HG03469 (cell line): ENCODE measurements around the gene LMF1.

Experiments
- ATAC-seq: cut with Tn5 transposase; IDR thresholded peaks from one replicate; pipeline ENCODE4 v1.9.1; 2021; ENCODE audit warnings: mild to moderate bottlenecking, moderate library complexity, moderate number of reproducible peaks; ENCODE audit not compliant: unreplicated experiment

The LMF1 gene

DNA sequence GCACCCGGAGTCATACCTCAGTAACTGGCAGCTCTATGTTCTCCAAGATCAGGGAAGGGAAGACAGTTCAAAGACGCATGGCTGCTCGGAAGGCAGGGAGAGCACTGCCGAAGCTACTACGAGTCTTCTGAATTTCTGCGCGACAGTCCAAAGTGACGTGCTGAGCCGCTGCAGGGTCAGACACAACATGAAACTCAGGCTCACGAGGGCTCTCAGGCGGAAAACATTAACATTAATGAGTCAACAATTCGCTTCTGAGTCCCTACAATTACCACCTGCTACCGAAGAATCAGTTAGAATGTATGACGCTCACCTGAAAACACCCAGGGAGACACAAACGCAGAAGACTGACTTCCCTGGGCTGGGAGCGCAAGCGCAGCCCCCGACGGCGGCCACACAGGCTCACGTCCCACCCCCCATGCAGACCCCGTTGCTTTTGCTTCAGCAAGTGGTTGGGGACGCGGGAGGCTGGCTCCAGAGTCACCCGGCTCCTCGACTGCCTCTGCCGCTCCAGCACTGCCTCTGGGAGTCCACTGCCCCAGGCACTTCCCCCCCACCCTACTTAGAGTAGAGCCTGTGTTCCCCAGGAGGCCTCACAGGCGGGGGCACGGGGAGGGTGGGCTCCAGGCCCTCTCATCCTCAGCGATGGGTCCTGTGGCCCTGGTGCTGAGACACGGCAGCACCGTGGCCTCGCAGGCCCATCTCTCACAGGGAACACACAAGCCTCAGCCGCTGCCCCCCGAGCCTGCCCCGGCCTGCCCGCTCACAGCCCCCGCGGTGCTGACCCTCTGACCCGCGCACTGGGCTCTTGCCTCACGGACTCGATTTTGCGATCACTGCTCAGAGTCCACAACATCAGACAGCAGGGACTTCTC, 38.9 kb downstream of the LMF1 start:
- no peak for ATAC-seq

DNA sequence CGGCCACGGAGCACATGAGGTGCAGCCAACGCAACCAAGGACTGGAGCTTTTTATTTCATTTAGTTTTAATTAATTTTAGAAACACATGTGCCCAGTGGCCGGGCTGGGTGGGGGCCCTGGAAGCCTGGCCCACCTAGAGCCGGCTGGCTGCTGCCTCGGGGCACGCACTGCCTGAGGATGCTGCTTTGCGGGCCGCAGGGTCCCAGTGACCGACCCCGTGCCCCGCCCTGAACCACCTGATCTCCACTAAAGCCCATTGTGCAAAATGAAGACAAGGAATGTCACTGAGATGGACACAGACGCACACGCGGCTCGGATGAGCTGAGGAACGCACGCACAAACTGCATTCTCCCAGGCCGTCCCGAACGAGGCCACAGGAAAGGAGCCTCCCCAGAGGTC, 39.6 kb downstream of the LMF1 start:
- no peak for ATAC-seq

DNA sequence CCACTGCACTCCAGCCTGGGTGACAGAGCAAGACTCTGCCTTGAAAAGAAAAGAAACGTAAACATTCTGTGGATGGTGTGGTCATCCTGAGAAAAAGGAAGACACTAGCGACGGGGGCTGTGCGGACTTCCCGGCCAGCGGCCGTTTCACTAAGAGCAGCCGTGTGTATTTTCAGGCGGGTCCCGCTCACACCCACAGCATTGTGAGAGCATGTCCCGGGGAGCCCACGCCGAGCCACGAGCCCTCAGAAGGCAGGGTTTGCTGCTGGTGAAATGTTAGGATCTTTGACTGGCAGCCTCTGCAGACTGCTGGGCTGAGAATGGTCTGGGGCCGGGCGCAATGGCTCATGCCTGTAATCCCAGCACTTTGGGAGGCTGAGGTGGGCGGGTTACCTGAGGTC, 40.3 kb downstream of the LMF1 start:
- no peak for ATAC-seq

DNA sequence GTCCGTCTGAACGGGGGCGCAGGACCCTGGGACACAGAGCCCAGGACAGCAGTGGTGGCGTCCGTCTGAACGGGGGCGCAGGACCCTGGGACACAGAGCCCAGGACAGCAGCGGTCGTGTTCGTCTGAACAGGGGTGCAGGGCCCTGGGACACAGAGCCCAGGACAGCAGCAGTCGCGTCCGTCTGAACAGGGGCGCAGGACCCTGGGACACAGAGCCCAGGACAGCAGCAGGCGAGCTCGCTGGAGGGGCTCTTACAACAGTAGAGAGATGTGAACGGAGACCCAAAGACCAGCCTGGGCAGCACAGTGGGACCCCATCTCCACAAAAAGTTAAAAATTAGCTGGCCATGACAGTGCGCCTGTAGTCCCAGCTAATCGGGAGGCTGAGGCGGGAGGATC, 40.7 kb downstream of the LMF1 start:
- ATAC-seq, result no peak

DNA sequence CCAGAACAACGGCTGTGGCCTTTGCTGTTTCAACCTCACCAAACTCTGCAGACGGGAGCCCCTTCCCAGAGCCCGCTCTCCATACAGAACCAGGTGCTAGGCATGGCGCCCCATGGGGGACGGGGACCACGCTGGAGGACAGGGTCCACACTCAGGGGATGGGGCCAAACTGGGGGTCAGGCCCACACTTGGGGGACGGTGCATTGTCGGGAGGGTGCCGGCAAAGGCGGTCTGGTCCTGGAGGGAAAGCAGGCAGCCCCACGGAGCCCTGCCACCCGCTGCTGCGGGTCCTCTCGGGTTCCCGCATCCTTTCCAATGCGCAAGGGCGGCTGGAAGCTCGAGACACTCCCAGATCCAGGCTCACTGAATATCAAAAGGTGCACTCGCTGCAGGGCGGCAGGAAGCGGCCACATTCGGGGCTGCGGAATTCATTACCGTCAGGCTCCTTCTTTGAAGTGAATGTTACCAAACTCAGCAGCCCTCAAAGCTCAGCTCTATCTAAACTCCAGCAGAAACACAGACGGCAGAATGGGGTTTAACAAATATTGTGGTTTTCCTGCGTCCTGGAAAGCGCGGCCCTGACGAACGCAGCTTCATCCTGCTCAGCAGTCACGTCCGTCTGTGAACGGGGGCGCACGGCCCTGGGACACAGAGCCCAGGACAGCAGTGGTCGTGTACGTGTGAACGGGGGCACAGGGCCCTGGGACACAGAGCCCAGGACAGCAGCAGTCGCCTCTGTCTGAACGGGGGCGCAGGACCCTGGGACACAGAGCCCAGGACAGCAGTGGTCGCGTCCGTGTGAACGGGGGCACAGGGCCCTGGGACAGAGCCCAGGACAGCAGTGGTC, 41.3 kb downstream of the LMF1 start:
- ATAC-seq, result no peak

DNA sequence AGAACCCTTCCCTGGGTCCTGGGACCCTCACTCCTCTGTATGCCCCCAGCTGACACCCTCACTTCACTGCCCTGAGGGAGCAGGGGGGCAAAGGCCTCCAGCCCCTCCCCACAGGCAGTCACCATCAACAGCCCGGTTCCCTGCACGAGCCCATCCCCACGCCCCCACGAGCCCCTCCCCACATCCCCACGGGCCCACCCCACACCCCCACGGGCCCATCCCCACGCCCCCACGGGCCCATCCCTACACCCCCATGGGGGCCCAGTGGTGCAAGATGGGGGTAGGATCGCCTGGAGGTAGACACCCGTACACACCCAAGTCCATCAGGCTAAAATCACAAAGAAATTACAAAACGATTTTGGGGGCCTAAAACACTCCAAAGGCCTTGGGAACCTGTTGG, 42.3 kb downstream of the LMF1 start:
- ATAC-seq, result no peak

DNA sequence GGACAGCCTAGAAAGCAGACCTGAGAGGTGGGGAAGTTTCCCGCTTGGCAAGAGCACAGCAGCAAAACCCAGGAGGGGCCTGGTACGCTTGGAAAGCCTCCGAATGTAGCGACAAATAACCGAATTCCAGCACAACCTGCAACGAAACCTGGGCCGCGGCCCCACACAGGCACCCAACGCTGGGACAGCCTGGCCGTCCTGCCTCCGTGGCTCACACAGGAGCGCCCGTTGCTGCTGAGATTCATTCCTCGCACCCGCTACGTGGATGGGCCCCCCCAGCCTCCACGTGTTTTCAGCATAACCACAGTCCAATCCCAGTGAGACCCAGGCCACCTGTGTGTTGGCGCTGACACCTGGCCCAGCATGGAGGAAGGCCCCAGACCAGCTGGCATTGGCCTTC, 42.9 kb downstream of the LMF1 start:
- no peak for ATAC-seq

DNA sequence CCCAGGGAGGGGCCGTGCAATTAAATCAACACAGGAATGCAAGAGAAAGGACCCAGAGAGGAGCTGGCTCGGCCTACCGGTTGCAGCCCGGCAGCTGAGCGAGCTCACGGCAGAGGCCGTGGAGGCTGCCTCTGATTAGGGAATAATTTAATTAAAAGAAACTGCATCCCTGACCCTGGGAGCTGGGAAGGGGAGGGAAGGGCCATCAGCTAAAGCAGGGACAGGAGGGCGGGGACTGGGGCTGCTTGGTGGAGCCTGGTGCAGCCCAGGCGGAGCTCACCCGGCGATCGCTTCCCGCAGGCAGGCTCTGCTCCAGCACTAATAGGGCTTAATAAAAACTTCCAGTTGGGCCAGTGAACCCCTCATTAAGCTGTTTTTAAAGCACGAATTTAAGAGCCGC, 43.4 kb downstream of the LMF1 start:
- ATAC-seq, result no peak

- ATAC-seq, result no peak
Measured at GRCh38 chr16:926715-927114, 44.1 kb downstream of the LMF1 start.

DNA sequence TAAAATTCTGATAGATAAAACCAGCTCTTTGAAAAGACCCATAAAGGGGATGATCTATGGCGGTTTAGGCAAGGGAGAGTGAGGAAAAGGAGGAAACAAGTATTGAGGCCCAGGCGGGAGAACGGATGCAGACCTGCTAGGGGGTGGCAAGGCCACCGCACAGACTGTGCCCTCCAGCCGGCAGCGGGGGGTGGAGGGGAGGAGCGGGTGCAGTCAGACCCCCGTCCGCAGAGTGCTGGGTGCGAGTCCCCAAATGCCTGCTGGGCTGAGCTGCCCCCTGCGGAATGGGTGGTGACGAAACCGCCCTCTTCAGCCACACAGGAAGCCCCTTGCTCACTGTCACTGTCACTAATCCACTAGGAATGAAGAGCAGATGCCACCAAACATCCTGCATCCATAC, 46.0 kb downstream of the LMF1 start:
- ATAC-seq, result no peak

DNA sequence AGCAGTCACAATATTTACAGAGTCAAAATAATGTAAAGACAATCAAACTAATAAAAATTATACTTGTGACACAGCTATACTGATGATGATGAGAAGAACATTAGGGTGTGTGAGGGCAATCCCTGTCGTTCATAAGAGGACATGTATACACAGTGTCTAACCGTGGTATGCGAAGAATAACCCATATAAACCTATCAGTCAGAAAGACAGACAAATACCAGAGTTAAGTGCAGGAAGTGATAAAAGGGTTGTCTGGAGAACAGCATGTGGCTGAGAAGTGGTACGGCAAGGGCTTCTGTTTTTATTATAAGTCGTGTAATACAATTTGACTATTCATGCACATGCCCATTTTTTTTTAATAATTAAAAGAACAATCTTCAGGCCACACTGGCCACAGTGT, 46.7 kb downstream of the LMF1 start:
- no peak for ATAC-seq

- no peak for ATAC-seq
Measured at GRCh38 chr16:923184-923583, 47.6 kb downstream of the LMF1 start.

DNA sequence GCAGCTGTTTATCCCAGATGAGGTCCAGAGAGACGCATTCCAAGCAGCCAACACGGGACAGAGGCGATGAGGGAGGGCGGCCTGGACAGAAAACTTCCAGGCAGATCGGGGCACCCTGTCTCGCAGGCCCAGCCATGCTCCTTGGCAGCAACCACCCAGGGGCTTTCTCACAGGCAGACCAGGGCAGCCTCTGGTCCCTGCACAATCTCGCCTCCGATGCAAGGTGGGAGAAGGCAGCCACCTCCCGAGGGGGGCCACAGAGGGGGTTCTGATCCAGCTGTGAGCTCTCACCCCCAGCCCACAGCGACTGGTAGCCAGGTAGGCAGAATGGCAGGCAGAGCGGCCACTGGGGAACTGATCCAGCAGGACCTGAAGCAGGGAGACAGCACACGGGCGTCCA, 48.7 kb downstream of the LMF1 start:
- no peak for ATAC-seq

GRCh38 chr16:921321-921905, 49.4 kb downstream of the LMF1 start:
- ATAC-seq, result no peak

DNA sequence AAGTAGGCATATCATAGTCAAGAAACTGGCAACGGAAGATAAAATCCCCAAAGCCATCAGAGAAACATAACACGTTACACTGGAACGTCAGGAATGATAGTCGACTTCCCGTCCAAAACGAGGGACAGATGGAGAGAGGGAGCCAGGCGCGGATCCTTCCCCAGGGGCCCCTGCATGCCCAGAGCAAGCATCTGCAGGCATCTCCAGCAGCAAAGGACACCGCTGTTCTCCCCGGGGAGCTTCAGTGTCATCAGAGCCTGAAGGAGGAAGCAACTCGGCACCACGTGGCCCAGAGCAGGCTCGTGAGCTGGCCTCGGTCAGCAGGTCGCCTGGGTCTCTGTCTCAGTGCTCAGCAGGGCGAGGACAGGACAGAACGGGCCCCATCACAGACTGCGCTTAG, 50.1 kb downstream of the LMF1 start:
- no peak for ATAC-seq

GRCh38 chr16:920051-920681, 50.6 kb downstream of the LMF1 start:
- ATAC-seq, result no peak

- ATAC-seq, result no peak
Measured at GRCh38 chr16:919658-920050, 51.1 kb downstream of the LMF1 start.

- ATAC-seq, result no peak
Measured at GRCh38 chr16:918741-919657, 51.8 kb downstream of the LMF1 start.

DNA sequence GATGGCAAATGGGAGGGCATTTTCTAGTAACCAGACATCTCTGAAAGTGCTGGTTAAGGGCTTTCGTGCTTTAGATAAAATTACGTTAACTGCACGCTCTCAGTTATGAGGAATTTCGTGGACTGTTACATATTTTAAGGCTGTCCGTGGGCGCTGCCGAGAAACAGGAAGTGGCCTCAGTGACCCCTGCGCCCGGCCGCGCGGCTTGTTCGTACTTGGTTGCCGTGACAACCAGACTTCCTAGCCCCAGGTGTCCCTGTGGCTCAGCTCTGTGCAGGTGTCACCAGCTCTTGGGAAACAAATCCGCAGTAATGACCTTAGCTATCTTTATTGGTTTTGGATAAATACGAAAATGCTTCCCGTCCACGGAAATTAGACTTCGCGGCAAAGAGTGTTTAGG, 52.7 kb downstream of the LMF1 start:
- no peak for ATAC-seq

DNA sequence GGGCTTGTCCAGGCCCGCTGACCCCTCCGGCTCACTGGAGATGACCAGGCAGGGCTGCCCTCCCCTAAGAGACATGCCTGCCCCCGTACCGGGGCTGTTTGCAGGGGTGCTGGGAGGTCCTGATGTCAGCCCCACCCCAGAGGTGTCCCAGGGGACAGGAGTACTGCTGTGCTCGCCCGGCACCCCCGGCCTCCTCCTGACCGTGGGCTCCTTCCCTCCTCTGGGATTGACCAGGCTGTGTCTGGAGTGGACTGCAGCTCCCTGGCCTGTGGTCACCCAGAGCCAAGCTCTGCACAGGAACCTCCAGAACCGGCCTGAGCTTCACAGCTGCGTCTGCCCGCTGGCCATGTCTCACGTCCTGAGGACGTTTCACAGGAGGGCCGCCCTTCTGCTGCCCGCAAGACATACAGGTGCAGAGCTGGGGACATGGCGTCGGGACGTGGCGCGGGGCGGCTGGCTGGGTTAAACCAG, 53.2 kb downstream of the LMF1 start:
- ATAC-seq, result no peak
